Skeletal muscle satellite cell (primary cell): ENCODE measurements around the gene CYP27A1.
"Not testable (repeated sequence)": the region's sequence is repeated elsewhere in the genome, so short reads cannot be mapped to it uniquely, and the experiment has no call there.

Experiments
- H3K27me3 ChIP-seq: 2 replicates; pipeline ENCODE4 v1.7.0; 2013; ENCODE audit warnings: low read length; ENCODE audit not compliant: control insufficient read depth, insufficient read depth
- H3K36me3 ChIP-seq: 2 replicates; pipeline ENCODE4 v1.7.0; 2013; ENCODE audit warnings: mild to moderate bottlenecking, control low read depth, low read length; ENCODE audit not compliant: insufficient read depth
- H3K4me1 ChIP-seq: 2 replicates; pipeline ENCODE4 v1.7.0; 2013; ENCODE audit warnings: low read length; ENCODE audit not compliant: control insufficient read depth, insufficient read depth
- H3K4me2 ChIP-seq: 2 replicates; pipeline ENCODE4 v1.7.0; 2013; ENCODE audit warnings: mild to moderate bottlenecking, low read length
- H3K4me3 ChIP-seq: 2 replicates; pipeline ENCODE4 v1.7.0; 2013; ENCODE audit warnings: low read length
- H3K9ac ChIP-seq: 2 replicates; pipeline ENCODE4 v1.7.0; 2013; ENCODE audit warnings: mild to moderate bottlenecking, low read depth, low read length, moderate library complexity
- H3K9me3 ChIP-seq: replicated peaks from 2 replicates; pipeline ENCODE4 v1.7.0; 2013; ENCODE audit warnings: mild to moderate bottlenecking, control low read depth, low read length

Gene CYP27A1

GRCh38 chr2:218839430-218839829 is 57.5 kb downstream of the CYP27A1 start:
- peaks cover 11% of the 10 kb centered on the region for H3K4me1 ChIP-seq
- H3K9ac ChIP-seq, result no peak overlapping the region
- no peak overlapping the region for H3K4me2 ChIP-seq
- no peaks in the 10 kb centered on the region for H3K9me3 ChIP-seq
- H3K27me3 ChIP-seq, result peaks cover 5% of the 10 kb centered on the region
- H3K4me3 ChIP-seq, result no peak overlapping the region
- no peaks in the 10 kb centered on the region for H3K36me3 ChIP-seq

- Histone ChIP-seq H3K9ac (no peak overlapping the region), H3K36me3 (no peaks in the 10 kb centered on the region), H3K4me1 (peaks cover 11% of the 10 kb centered on the region), H3K4me2 (no peak overlapping the region), H3K27me3 (peaks cover 5% of the 10 kb centered on the region), H3K4me3 (no peak overlapping the region), H3K9me3 (no peaks in the 10 kb centered on the region)
Measured at GRCh38 chr2:218839888-218840287, 57.9 kb downstream of the CYP27A1 start.

GRCh38 chr2:218844334-218844733 is 62.4 kb downstream of the CYP27A1 start:
- not testable (repeated sequence) for H3K4me1 ChIP-seq, H3K4me3 ChIP-seq, H3K27me3 ChIP-seq, H3K4me2 ChIP-seq, H3K36me3 ChIP-seq, H3K9me3 ChIP-seq, H3K9ac ChIP-seq

GRCh38 chr2:218846963-218847362 is 65.0 kb downstream of the CYP27A1 start:
- not testable (repeated sequence) for H3K27me3 ChIP-seq, H3K9ac ChIP-seq, H3K4me3 ChIP-seq, H3K36me3 ChIP-seq, H3K4me2 ChIP-seq, H3K4me1 ChIP-seq, H3K9me3 ChIP-seq

GRCh38 chr2:218849721-218850120 is 67.8 kb downstream of the CYP27A1 start:
- H3K36me3 ChIP-seq, result no peaks in the 10 kb centered on the region
- H3K27me3 ChIP-seq, result peaks cover 22% of the 10 kb centered on the region
- H3K4me3 ChIP-seq, result no peak overlapping the region
- no peaks in the 10 kb centered on the region for H3K9me3 ChIP-seq
- H3K4me1 ChIP-seq, result peaks cover 5% of the 10 kb centered on the region
- no peak overlapping the region for H3K4me2 ChIP-seq
- H3K9ac ChIP-seq, result no peak overlapping the region

- peaks cover 33% of the 10 kb centered on the region for H3K27me3 ChIP-seq
- H3K4me2 ChIP-seq, result no peak overlapping the region
- H3K4me1 ChIP-seq, result peaks cover 5% of the 10 kb centered on the region
Measured at GRCh38 chr2:218850796-218851195, 68.8 kb downstream of the CYP27A1 start.

GRCh38 chr2:218851286-218851685 is 69.3 kb downstream of the CYP27A1 start:
- Histone ChIP-seq H3K4me2 (no peak overlapping the region), H3K36me3 (no peaks in the 10 kb centered on the region), H3K27me3 (peaks cover 37% of the 10 kb centered on the region), H3K9ac (no peak overlapping the region), H3K9me3 (no peaks in the 10 kb centered on the region), H3K4me3 (no peak overlapping the region), H3K4me1 (peaks cover 5% of the 10 kb centered on the region)

More at GRCh38 chr2:218850796-218851195, 68.8 kb downstream of the CYP27A1 start:
- no peaks in the 10 kb centered on the region for H3K9me3 ChIP-seq
- H3K4me3 ChIP-seq, result no peak overlapping the region
- no peak overlapping the region for H3K9ac ChIP-seq
- no peaks in the 10 kb centered on the region for H3K36me3 ChIP-seq

- H3K9ac ChIP-seq, result no peak overlapping the region
- peaks cover 5% of the 10 kb centered on the region for H3K4me1 ChIP-seq
- no peaks in the 10 kb centered on the region for H3K36me3 ChIP-seq
- peaks cover 53% of the 10 kb centered on the region for H3K27me3 ChIP-seq
- no peak overlapping the region for H3K4me3 ChIP-seq
- H3K4me2 ChIP-seq, result no peak overlapping the region
- H3K9me3 ChIP-seq, result no peaks in the 10 kb centered on the region
Measured at GRCh38 chr2:218852911-218853667, 71.1 kb downstream of the CYP27A1 start.

GRCh38 chr2:218853766-218854165 is 71.8 kb downstream of the CYP27A1 start:
- Histone ChIP-seq H3K36me3 (no peaks in the 10 kb centered on the region), H3K4me3 (no peak overlapping the region), H3K27me3 (peaks cover 59% of the 10 kb centered on the region)

GRCh38 chr2:218854860-218855259 is 72.9 kb downstream of the CYP27A1 start:
- Histone ChIP-seq H3K4me3 (no peak overlapping the region), H3K27me3 (peaks cover 67% of the 10 kb centered on the region), H3K9ac (no peak overlapping the region)

More at GRCh38 chr2:218853766-218854165, 71.8 kb downstream of the CYP27A1 start:
- Histone ChIP-seq H3K4me1 (peaks cover 5% of the 10 kb centered on the region), H3K4me2 (no peak overlapping the region), H3K9ac (no peak overlapping the region), H3K9me3 (no peaks in the 10 kb centered on the region)

GRCh38 chr2:218855305-218856166 is 73.6 kb downstream of the CYP27A1 start:
- peaks cover 74% of the 10 kb centered on the region for H3K27me3 ChIP-seq
- H3K9me3 ChIP-seq, result no peaks in the 10 kb centered on the region
- no peak overlapping the region for H3K4me3 ChIP-seq
- no peak overlapping the region for H3K9ac ChIP-seq
- H3K4me2 ChIP-seq, result no peak overlapping the region
- H3K36me3 ChIP-seq, result no peaks in the 10 kb centered on the region
- H3K4me1 ChIP-seq, result peaks cover 8% of the 10 kb centered on the region

More at GRCh38 chr2:218854860-218855259, 72.9 kb downstream of the CYP27A1 start:
- Histone ChIP-seq H3K4me2 (no peak overlapping the region), H3K4me1 (peaks cover 5% of the 10 kb centered on the region), H3K36me3 (no peaks in the 10 kb centered on the region), H3K9me3 (no peaks in the 10 kb centered on the region)
